HEK293T (cell line): ENCODE measurements around the gene NMNAT1.
A peak's percentile ranks its signal among the peaks of the same experiment; 100 is the strongest.
"Not testable (repeated sequence)": the region's sequence is repeated elsewhere in the genome, so short reads cannot be mapped to it uniquely, and the experiment has no call there.

Experiments
- CTCF ChIA-PET: fragments of 350-600 bp; formaldehyde crosslinking; extraction: SDS; loops from one replicate; lab custom pipeline; 2021; ENCODE audit warnings: antibody characterized with exemption, inconsistent platforms; lab: Yijun Ruan, JAX
- POLR2A ChIA-PET: fragments of 350-600 bp; formaldehyde crosslinking; extraction: SDS; loops from one replicate; lab custom pipeline; 2020; ENCODE audit warnings: antibody characterized with exemption, inconsistent platforms; lab: Yijun Ruan, JAX
- DNase-seq: peaks from one replicate; pipeline ENCODE4 v3.0.0; 2012; ENCODE audit warnings: mixed read lengths; ENCODE audit errors: extremely low spot score
- ARNT ChIP-seq: fragments of 450-650 bp; IDR thresholded peaks from 2 replicates; pipeline ENCODE4 v1.6.1; 2017; ENCODE audit warnings: mild to moderate bottlenecking
- BHLHE40 ChIP-seq: fragments of 450-650 bp; IDR thresholded peaks from 2 replicates; pipeline ENCODE4 v1.6.1; 2016; ENCODE audit warnings: mild to moderate bottlenecking, moderate library complexity, borderline replicate concordance
- CTBP1 ChIP-seq: fragments of 450-650 bp; IDR thresholded peaks from 2 replicates; pipeline ENCODE4 v1.6.1; 2016; ENCODE audit warnings: borderline replicate concordance
- ELF4 ChIP-seq: fragments of 450-650 bp; IDR thresholded peaks from 2 replicates; pipeline ENCODE4 v1.6.1; 2017; ENCODE audit warnings: antibody characterized with exemption
- FOXA1 ChIP-seq: fragments of 450-650 bp; IDR thresholded peaks from 2 replicates; pipeline ENCODE4 v1.6.1; 2016; ENCODE audit warnings: mild to moderate bottlenecking
- FOXK2 ChIP-seq: fragments of 450-650 bp; IDR thresholded peaks from 2 replicates; pipeline ENCODE4 v1.6.1; 2016; ENCODE audit warnings: mild to moderate bottlenecking
- FOXM1 ChIP-seq: fragments of 450-650 bp; IDR thresholded peaks from 2 replicates; pipeline ENCODE4 v1.6.1; 2017; ENCODE audit warnings: mild to moderate bottlenecking, borderline replicate concordance
- HDGF ChIP-seq: fragments of 450-650 bp; IDR thresholded peaks from 2 replicates; pipeline ENCODE4 v1.6.1; 2017; ENCODE audit warnings: antibody characterized with exemption, borderline replicate concordance
- L3MBTL2 ChIP-seq: fragments of 450-650 bp; conservative IDR thresholded peaks from 2 replicates; pipeline ENCODE4 v1.6.1; 2016; ENCODE audit warnings: mild to moderate bottlenecking
- LEF1 ChIP-seq: fragments of 450-650 bp; IDR thresholded peaks from 2 replicates; pipeline ENCODE4 v1.6.1; 2017; ENCODE audit warnings: mild to moderate bottlenecking, borderline replicate concordance
- NFRKB ChIP-seq: fragments of 450-650 bp; IDR thresholded peaks from 2 replicates; pipeline ENCODE4 v1.6.1; 2016; ENCODE audit warnings: mild to moderate bottlenecking, moderate library complexity
- SP1 ChIP-seq: fragments of 450-650 bp; IDR thresholded peaks from 2 replicates; pipeline ENCODE4 v1.6.1; 2017
- SUZ12 ChIP-seq: fragments of 450-650 bp; IDR thresholded peaks from 2 replicates; pipeline ENCODE4 v1.6.1; 2016; ENCODE audit warnings: mild to moderate bottlenecking
- TARDBP ChIP-seq: fragments of 450-650 bp; IDR thresholded peaks from 2 replicates; pipeline ENCODE4 v1.6.1; 2016
- ZNF384 ChIP-seq: fragments of 450-650 bp; IDR thresholded peaks from 2 replicates; pipeline ENCODE4 v1.6.1; 2016
- TF ChIP-seq, protein P1 (sequence below): fragments of 450-650 bp; IDR thresholded peaks from 2 replicates; pipeline ENCODE4 v1.6.1; 2016

The NMNAT1 gene

DNA sequence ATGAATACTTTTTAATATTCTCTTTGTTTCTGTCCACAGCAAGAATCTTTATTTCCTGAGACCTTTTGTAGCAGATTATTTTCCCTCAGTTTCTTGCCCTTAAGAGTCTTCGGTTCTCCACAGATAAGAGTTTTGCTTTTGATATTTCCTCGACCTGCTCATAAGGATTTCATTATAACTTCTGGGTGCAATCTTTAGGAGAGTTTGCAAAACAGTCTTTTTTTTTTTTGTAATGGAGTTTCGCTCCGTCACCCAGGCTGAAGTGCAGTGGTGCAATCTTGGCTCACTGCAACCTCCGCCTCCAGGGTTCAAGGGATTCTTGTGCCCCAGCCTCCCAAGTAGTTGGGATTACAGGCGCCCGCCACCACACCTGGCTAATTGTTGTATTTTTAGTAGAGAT lies 79.4 kb downstream of the NMNAT1 start:
- ChIA-PET POLR2A (no interaction called here), CTCF (no interaction called here)
- TF ChIP-seq ELF4 (no peak), FOXK2 (no peak), HDGF (no peak), ARNT (no peak), NFRKB (no peak), L3MBTL2 (no peak), BHLHE40 (no peak), SP1 (no peak), SUZ12 (no peak), TARDBP (no peak), LEF1 (no peak)
- TF ChIP-seq, protein P1, sequence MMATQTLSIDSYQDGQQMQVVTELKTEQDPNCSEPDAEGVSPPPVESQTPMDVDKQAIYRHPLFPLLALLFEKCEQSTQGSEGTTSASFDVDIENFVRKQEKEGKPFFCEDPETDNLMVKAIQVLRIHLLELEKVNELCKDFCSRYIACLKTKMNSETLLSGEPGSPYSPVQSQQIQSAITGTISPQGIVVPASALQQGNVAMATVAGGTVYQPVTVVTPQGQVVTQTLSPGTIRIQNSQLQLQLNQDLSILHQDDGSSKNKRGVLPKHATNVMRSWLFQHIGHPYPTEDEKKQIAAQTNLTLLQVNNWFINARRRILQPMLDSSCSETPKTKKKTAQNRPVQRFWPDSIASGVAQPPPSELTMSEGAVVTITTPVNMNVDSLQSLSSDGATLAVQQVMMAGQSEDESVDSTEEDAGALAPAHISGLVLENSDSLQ: no peak
- DNase-seq: no peak

DNA sequence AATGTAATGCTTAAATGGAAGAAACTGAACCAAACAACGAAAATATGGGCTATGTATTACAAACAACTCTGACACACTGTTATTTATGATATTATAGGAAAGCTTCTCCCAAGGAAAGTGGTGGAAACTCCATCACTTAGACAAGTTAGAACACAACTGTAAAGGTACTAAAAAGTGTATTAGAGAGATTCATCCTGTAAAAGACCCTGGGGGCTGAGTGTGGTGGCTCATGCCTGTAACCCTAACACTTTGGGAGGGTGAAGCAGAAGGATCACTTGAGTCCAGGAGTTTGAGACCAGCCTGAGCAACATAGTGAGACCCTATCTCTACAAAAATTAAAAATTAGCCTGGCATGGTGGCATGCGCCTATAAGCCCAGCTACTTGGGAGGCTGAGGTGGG lies 82.1 kb downstream of the NMNAT1 start:
- ChIA-PET CTCF (no interaction called here), POLR2A (no interaction called here)
- no peak for TF ChIP-seq L3MBTL2
- no peak for TF ChIP-seq NFRKB
- no peak for TF ChIP-seq ARNT
- TF ChIP-seq BHLHE40: no peak
- TF ChIP-seq CTBP1: no peak
- TF ChIP-seq ZNF384: no peak
- no peak for TF ChIP-seq TARDBP
- no peak for TF ChIP-seq FOXK2
- TF ChIP-seq FOXM1: no peak
- TF ChIP-seq FOXA1: no peak
- TF ChIP-seq HDGF: no peak
- TF ChIP-seq ELF4: no peak
- no peak for TF ChIP-seq LEF1
- no peak for TF ChIP-seq SUZ12
- no peak for TF ChIP-seq SP1
- TF ChIP-seq, protein P1: no peak
- DNase-seq: no peak

DNA sequence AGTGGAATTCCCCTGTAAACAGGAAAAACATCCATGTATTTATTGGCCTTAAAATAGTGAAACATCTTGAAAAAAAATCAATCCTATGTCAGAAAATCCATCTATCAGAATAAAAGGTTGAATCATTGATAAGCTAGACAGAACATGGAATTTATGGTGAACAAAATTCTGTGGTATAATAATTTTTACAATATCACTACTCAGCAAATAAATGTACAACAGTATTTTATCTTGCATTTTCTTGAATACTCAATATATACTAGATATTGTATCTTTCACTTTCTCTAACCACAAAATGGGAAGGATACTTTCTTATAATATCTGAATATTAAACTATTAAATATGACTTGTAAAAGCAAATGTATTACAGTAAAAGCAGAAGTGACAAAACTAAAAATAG lies 83.8 kb downstream of the NMNAT1 start:
- ChIA-PET POLR2A (no interaction called here), CTCF (interaction anchor here (0.6 kb wide), 1 partner anchor 61 kb away, joined by 4 read pairs; no protein-coding TSS in a partner anchor)
- no peak for DNase-seq
- no peak for TF ChIP-seq HDGF
- no peak for TF ChIP-seq SUZ12
- no peak for TF ChIP-seq BHLHE40
- no peak for TF ChIP-seq TARDBP
- TF ChIP-seq L3MBTL2: no peak

DNA sequence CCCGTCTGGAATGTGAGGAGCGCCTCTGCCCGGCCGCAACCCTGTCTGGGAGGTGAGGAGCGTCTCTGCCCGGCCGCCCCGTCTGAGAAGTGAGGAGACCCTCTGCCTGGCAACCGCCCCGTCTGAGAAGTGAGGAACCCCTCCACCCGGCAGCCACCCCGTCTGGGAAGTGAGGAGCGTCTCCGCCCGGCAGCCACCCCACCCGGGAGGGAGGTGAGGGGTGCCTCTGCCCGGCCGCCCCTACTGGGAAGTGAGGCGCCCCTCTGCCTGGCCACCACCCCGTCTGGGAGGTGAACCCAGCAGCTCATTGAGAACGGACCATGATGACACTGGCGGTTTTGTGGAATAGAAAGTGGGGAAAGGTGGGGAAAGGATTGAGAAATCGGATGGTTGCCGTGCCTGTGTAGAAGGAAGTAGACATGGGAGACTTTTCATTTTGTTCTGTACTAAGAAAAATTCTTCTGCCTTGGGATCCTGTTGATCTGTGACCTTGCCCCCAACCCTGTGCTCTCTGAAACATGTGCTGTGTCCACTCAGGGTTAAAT lies 85.8 kb downstream of the NMNAT1 start:
- CTCF ChIA-PET, DNase-seq, POLR2A ChIA-PET: not testable (repeated sequence)

DNA sequence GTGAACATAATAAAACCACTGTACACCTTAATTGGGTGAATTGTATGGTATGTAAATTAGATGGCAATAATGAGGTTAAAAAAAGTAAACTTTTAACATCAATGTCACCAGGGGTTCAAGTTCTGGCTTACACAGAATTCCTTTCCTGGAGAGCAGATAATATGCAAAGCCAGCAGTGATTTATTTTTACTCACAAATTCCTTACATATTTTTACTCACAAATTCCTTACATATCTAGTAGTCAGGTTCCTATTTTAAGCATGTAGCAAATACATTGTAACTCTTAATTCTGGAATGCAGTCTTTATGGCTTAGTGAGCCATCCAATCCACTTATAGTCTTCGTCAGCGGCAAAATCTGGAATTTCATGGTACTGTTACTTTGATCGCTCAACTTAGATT lies 88.2 kb downstream of the NMNAT1 start:
- POLR2A ChIA-PET: no interaction called here
- TF ChIP-seq SUZ12 (no peak), ARNT (no peak), TARDBP (no peak), NFRKB (no peak), BHLHE40 (no peak), CTBP1 (no peak), ZNF384 (no peak), LEF1 (no peak), ELF4 (no peak), SP1 (no peak), HDGF (no peak), L3MBTL2 (no peak), FOXK2 (no peak), FOXA1 (no peak), FOXM1 (no peak)
- TF ChIP-seq, protein P1: no peak
- no peak for DNase-seq
- CTCF ChIA-PET: no interaction called here

DNA sequence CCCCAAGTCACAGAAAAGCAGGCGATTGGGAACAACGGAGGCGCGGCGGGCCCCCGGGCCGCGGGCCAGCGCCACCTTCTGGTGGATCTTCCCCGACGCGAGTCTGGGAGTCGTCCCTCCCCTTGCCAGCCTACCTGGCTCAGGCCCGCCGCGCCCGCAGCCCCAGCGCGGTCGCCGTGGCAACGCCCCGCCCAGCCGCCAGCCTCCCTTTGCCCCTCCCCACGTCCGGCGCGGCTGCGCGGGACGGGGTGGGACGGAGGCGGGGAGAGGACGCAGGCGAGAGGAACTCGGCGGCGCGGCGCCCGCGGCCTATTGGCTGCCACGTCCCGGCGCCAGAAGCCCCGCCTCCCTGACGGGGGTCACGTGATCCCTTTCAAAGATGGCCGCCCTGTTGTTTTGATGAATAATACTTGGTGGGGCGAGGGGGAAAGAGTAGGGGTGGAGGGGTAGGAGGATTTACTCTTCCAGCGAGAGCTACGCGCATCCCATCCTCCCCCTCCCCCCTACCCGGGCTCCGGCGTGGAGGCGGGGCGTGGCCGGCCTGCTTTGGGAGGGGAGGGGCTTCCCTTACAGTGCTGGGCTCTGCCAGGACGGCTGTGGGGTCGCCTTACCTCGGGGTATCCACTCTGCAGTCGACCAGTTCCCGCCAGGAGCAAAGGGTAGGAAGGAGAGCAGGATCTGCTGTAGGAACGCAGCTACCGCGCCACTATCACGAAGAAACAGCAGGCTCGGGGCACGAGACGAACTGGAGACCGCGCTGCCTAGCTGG lies 89.5 kb downstream of the NMNAT1 start, which contains the start of gene UBE4B:
Gene UBE4B (plus strand): TSS at position 369 of the 769 bp plus-strand sequence. CDS start 713 bp downstream, outside the sequence.
- no peak for TF ChIP-seq ZNF384
- TF ChIP-seq LEF1: no peak
- no peak for TF ChIP-seq ELF4
- TF ChIP-seq NFRKB: no peak
- no peak for TF ChIP-seq CTBP1
- no peak; the same call in 1 of the 2 replicates for TF ChIP-seq FOXM1
- TF ChIP-seq L3MBTL2: no peak
- TF ChIP-seq BHLHE40: no peak
- no peak for TF ChIP-seq SP1
- TF ChIP-seq TARDBP: no peak
- no peak for TF ChIP-seq FOXK2
- TF ChIP-seq FOXA1: no peak
- TF ChIP-seq HDGF: no peak
- no peak for TF ChIP-seq SUZ12
- TF ChIP-seq, protein P1: no peak
- no peak for TF ChIP-seq ARNT
- CTCF ChIA-PET: interaction anchor here (0.5 to 1.1 kb wide), 3 partner anchors 14 to 86 kb away, joined by 3 read pairs; no protein-coding TSS in a partner anchor
- peak; percentile 97 for DNase-seq
- POLR2A ChIA-PET: interaction anchor here (1.2 to 3.1 kb wide), 4 partner anchors 24 to 92 kb away, joined by 3 to 38 read pairs (median 4); partner anchors contain the start of genes LZIC and NMNAT1
